Fibroblast of skin of right biceps (primary cell): ENCODE measurements around the gene LIF.
A peak's percentile ranks its signal among the peaks of the same experiment; 100 is the strongest.
"Not testable (repeated sequence)": the region's sequence is repeated elsewhere in the genome, so short reads cannot be mapped to it uniquely, and the experiment has no call there.

Experiments
- DNase-seq: peaks from one replicate; pipeline ENCODE4 v3.0.0-alpha.2; 2013

LIF gene

GRCh38 chr22:30224161-30224857, 22.2 kb downstream of the LIF start:
- DNase-seq: peak; percentile 32

GRCh38 chr22:30223303-30223702, 23.3 kb downstream of the LIF start:
- DNase-seq: no peak

GRCh38 chr22:30222321-30222720, 24.2 kb downstream of the LIF start:
- no peak for DNase-seq

GRCh38 chr22:30221121-30221992, 25.2 kb downstream of the LIF start:
- DNase-seq: no peak

GRCh38 chr22:30220338-30221012, 26.1 kb downstream of the LIF start:
- no peak for DNase-seq

- DNase-seq: no peak
Measured at GRCh38 chr22:30219668-30220278, 26.8 kb downstream of the LIF start.

- no peak for DNase-seq
Measured at GRCh38 chr22:30219049-30219654, 27.4 kb downstream of the LIF start.

GRCh38 chr22:30217698-30218560, 28.6 kb downstream of the LIF start:
- no peak for DNase-seq

- DNase-seq: no peak
Measured at GRCh38 chr22:30216710-30217109, 29.8 kb downstream of the LIF start.

GRCh38 chr22:30216272-30216671, 30.3 kb downstream of the LIF start:
- DNase-seq: not testable (repeated sequence)

GRCh38 chr22:30214703-30215407, 31.7 kb downstream of the LIF start:
- DNase-seq: no peak

GRCh38 chr22:30212996-30213441, 33.5 kb downstream of the LIF start:
- peak; percentile 70 for DNase-seq

GRCh38 chr22:30212363-30212995, 34.1 kb downstream of the LIF start:
- DNase-seq: peak; percentile 81

GRCh38 chr22:30211124-30211820, 35.3 kb downstream of the LIF start:
- DNase-seq: no peak

GRCh38 chr22:30210235-30210909, 36.2 kb downstream of the LIF start:
- DNase-seq: peak; percentile 36

- DNase-seq: no peak
Measured at GRCh38 chr22:30209642-30210041, 36.9 kb downstream of the LIF start.

GRCh38 chr22:30208631-30209603, 37.6 kb downstream of the LIF start:
- peak; percentile 83 for DNase-seq

GRCh38 chr22:30206944-30207343, 39.6 kb downstream of the LIF start:
- peak; percentile 97 for DNase-seq
